Thymus (tissue), 14 donors: ENCODE data around the gene GPRIN1. TPM values are rescaled to one million over a fixed set of nuclear protein-coding genes. Genes with fewer than 3 reads are reported as not detected.

Experiments used
- DNase-seq, 9 donors: peaks; one replicate each; pipeline ENCODE4 v3.0.0-alpha.2; 2013; ENCODE audit warnings: low spot score in 9 of 9, low read depth in 6 of 9, missing footprints in 1 of 9
- H3K27ac ChIP-seq, 2 donors: one replicate each; pipeline ENCODE4 v1.5.1; 2013; ENCODE audit warnings: control low read depth in 1 of 2, low read depth in 1 of 2, low read length in 1 of 2, mild to moderate bottlenecking in 1 of 2, moderate library complexity in 1 of 2
- H3K27me3 ChIP-seq, 2 donors: one replicate each; pipeline ENCODE4 v1.5.1; 2013; ENCODE audit warnings: low read length in 1 of 2; ENCODE audit not compliant: control insufficient read depth in 2 of 2, insufficient read depth in 1 of 2
- H3K36me3 ChIP-seq, 2 donors: one replicate each; pipeline ENCODE4 v1.5.1; 2013; ENCODE audit warnings: low read length in 1 of 2, mild to moderate bottlenecking in 1 of 2, moderate library complexity in 1 of 2; ENCODE audit not compliant: control insufficient read depth in 2 of 2, insufficient read depth in 2 of 2
- H3K4me1 ChIP-seq, 2 donors: one replicate each; pipeline ENCODE4 v1.5.1; 2013; ENCODE audit warnings: low read length in 2 of 2; ENCODE audit not compliant: control insufficient read depth in 2 of 2, insufficient read depth in 2 of 2
- H3K4me3 ChIP-seq, 2 donors: one replicate each; pipeline ENCODE4 v1.5.1; 2013; ENCODE audit warnings: low read length in 2 of 2, control low read depth in 1 of 2, mild to moderate bottlenecking in 1 of 2
- H3K9me3 ChIP-seq, 2 donors: one replicate each; pipeline ENCODE4 v1.5.1; 2013; ENCODE audit warnings: low read length in 1 of 2, mild to moderate bottlenecking in 1 of 2; ENCODE audit not compliant: control insufficient read depth in 2 of 2, insufficient read depth in 1 of 2
- WGBS: extraction: QIAGEN DNeasy Blood & Tissue Kit; methylation state at CpG from one replicate; pipeline ENCODE4 v1.1.7; 2013; 5-methylcytosine and 5-hydroxymethylcytosine counted together
- long read RNA-seq, 10 donors: transcript quantifications; one replicate each; lab custom pipeline, GENCODE V29; 2026
- polyA plus RNA-seq: library from polyadenylated mRNA; stranded (reverse); fragments of 200-250 nt; gene quantifications from one replicate; pipeline ENCODE4 v1.2.3, GENCODE V29; 2013
- total RNA-seq: library from RNA; stranded (reverse); fragments of 120-200 nt; gene quantifications from one replicate; pipeline ENCODE4 v1.2.4, GENCODE V29; 2013
- donor health status: healthy.

Gene GPRIN1
- total RNA-seq (2.7 TPM), polyA plus RNA-seq (0.82 TPM)
- long read RNA-seq, donor 1: 0 reads
- long read RNA-seq, donor 2: 0 reads
- long read RNA-seq, donor 3, full-length matches to known transcripts: 1 of 1 reads
- long read RNA-seq, donor 3, partial matches to known transcripts: 0 of 1 reads
- long read RNA-seq, donor 3, other reads (novel, unspliced or antisense): 0 of 1 reads
- long read RNA-seq, donor 4, full-length matches to known transcripts: 2 of 2 reads
- long read RNA-seq, donor 4, partial matches to known transcripts: 0 of 2 reads
- long read RNA-seq, donor 4, other reads (novel, unspliced or antisense): 0 of 2 reads
- long read RNA-seq, donor 5, full-length matches to known transcripts: 2 of 2 reads
- long read RNA-seq, donor 5, partial matches to known transcripts: 0 of 2 reads
- long read RNA-seq, donor 5, other reads (novel, unspliced or antisense): 0 of 2 reads
- long read RNA-seq, donor 6, full-length matches to known transcripts: 1 of 1 reads
- long read RNA-seq, donor 6, partial matches to known transcripts: 0 of 1 reads
- long read RNA-seq, donor 6, other reads (novel, unspliced or antisense): 0 of 1 reads
- long read RNA-seq, donor 7: 0 reads
- long read RNA-seq, donor 8: 0 reads
- long read RNA-seq, donor 9: 0 reads
- long read RNA-seq, donor 10, full-length matches to known transcripts: 1 of 1 reads
- long read RNA-seq, donor 10, partial matches to known transcripts: 0 of 1 reads
- long read RNA-seq, donor 10, other reads (novel, unspliced or antisense): 0 of 1 reads

DNA sequence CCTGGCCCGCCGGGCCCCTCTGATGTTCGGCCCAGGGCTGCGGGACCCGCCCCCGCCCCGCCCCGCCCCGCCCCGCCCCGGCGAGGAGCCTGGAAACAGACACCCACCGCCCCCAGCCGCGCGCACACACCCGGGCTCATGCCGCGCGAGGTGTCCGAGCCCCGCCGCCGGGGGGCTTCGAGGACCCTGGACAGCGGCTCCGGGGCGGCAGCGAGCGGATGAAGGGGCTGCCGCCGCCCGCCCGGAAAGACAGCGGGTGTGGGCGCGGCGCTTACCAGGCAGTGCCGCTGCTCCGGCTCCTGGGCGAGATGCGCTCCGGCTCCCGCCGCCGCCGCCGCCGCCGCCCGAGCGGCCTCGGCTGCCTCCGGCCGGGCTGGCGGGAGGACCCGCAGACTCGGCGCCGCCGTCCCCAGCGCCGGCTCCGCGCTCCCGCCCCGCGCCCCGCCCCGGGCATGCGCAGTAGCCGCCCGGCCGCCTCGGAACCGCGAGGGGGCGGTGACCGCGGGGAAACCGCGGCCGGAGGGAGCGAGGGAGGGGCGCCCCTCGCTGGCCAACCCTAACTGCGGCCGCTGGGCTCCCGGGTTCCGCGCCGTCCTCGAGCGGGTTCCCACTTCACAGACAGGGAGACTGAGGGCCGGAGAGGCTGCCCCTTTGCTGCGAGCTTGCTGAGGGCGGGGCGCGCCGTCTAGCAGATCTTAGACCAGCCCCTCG, at the start of gene GPRIN1:
Gene GPRIN1 (minus strand): TSS at position 433 of the 711 bp plus-strand sequence. CDS start 10,322 bp downstream, outside the sequence.
- WGBS: under 1% methylated on average over 101 of the region's 101 CpGs
- peaks cover 31 to 76% of the 10 kb centered on the region in 2 donors for H3K27me3 ChIP-seq
- no peak within 1 kb of the TSS for H3K27ac ChIP-seq
- peaks cover 0 to 2% of the 10 kb centered on the region in 2 donors for H3K9me3 ChIP-seq
- H3K4me3 ChIP-seq: peak within 1 kb of the TSS; percentile 37 to 55
- H3K4me1 ChIP-seq: peaks cover 3 to 13% of the 10 kb centered on the region in 2 donors
- peak in 3 of 9 donors; percentile 33 to 52 (median 43) for DNase-seq
- no peaks in the 10 kb centered on the region for H3K36me3 ChIP-seq

DNA sequence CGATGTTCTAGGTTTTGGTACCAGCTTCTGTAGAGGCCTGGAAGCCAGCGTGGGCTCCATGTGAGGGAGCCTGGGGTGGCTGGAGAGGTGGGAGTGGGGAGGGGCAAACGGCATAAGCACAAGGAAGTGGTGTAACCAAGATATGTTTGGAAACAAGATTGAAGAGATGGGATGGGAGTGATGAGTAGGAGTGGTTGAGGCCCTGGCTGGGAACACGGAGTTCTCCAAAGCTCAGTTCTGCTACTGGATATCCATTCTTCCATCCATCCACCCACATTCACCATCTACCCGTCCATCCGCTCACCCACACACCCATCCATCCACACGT, 49.5 kb upstream of the GPRIN1 start:
- H3K4me3 ChIP-seq: no peak overlapping the region
- WGBS: 88% methylated on average over 7 of the region's 7 CpGs
- peaks cover 0 to 4% of the 10 kb centered on the region in 2 donors for H3K9me3 ChIP-seq
- peaks cover 2 to 18% of the 10 kb centered on the region in 2 donors for H3K27me3 ChIP-seq
- peaks cover 0 to 4% of the 10 kb centered on the region in 2 donors for H3K36me3 ChIP-seq
- DNase-seq: no peak
- H3K4me1 ChIP-seq: peaks cover 9 to 20% of the 10 kb centered on the region in 2 donors
- no peak overlapping the region for H3K27ac ChIP-seq

DNA sequence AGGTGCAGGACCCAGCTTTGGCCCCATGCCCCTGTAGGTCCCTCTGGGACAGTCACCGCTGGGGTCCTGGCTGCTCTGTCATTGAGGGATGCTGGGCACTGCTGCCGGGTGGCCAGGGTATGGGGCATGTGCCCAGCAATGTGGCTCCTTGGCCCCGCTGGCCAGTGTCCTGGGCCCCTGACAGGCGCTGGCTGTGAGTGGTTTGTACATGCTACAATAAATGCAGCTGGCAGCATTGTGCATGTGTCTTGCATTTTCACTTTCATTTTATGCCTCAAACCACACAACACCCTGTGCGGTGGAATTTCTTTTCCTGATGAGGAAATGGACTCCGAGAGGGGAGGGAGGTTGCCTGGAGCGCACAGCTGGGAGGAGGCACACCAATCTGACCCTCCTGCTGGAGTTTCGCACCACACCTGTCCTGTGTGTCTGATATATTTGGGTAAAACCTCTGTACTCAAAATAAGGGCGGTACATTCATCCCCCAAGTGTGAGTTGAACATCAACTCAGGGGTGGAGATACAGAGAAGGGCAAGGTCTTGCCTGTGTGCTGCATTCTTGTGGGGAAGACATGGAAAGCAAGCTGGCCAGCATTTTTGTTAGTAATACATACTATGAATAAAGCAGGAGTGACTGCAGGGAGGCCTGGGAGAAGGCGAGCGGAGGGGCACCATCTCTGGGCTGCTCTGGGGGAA, 49.0 kb upstream of the GPRIN1 start:
- WGBS: 23% methylated on average over 11 of the region's 11 CpGs
- H3K27ac ChIP-seq: peak overlapping the region; percentile 37 to 57
- peak overlapping the region in 1 of 2 donors; percentile 2 for H3K4me3 ChIP-seq
- H3K36me3 ChIP-seq: peaks cover 0 to 6% of the 10 kb centered on the region in 2 donors
- H3K9me3 ChIP-seq: peaks cover 0 to 4% of the 10 kb centered on the region in 2 donors
- H3K4me1 ChIP-seq: peaks cover 9 to 25% of the 10 kb centered on the region in 2 donors
- peaks cover 2 to 13% of the 10 kb centered on the region in 2 donors for H3K27me3 ChIP-seq
- DNase-seq: peak in 3 of 9 donors; percentile 22 to 66 (median 37)

DNA sequence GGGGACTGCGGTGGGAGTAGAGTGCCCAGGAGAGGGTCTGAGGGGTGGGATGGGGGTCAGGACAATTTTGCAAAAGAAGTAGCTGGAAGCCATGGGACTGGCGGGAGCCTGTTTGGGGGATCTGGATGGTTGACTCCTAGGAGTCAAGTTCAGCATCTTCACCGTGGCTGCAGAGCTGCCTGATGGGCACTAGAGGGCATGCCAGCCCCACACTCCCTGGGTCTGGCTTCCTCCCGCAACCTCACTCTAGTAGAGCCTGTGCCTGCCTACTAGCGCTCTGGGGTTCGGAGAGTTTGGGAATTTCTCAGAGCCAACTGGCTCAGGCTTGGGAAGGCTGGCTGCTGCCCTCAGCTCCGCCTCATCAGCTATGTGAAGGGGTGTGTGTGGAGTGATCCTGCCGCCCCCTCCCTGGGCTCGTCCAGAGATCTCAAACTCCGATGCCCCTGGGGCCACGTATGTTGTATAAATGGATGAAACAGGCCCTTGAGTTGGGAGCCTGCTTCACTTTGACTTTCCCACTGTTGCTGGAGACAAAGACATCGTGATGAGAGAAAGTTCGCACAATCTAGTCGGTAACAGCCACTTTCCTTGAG, 48.1 kb upstream of the GPRIN1 start:
- H3K27ac ChIP-seq: no peak overlapping the region
- no peak overlapping the region for H3K4me3 ChIP-seq
- H3K36me3 ChIP-seq: peaks cover 0 to 8% of the 10 kb centered on the region in 2 donors
- peaks cover 0 to 9% of the 10 kb centered on the region in 2 donors for H3K27me3 ChIP-seq
- H3K4me1 ChIP-seq: peaks cover 9 to 33% of the 10 kb centered on the region in 2 donors
- WGBS: 57% methylated on average over 14 of the region's 14 CpGs
- H3K9me3 ChIP-seq: peaks cover 0 to 4% of the 10 kb centered on the region in 2 donors
- DNase-seq: peak in 7 of 9 donors; percentile 32 to 75 (median 59)

DNA sequence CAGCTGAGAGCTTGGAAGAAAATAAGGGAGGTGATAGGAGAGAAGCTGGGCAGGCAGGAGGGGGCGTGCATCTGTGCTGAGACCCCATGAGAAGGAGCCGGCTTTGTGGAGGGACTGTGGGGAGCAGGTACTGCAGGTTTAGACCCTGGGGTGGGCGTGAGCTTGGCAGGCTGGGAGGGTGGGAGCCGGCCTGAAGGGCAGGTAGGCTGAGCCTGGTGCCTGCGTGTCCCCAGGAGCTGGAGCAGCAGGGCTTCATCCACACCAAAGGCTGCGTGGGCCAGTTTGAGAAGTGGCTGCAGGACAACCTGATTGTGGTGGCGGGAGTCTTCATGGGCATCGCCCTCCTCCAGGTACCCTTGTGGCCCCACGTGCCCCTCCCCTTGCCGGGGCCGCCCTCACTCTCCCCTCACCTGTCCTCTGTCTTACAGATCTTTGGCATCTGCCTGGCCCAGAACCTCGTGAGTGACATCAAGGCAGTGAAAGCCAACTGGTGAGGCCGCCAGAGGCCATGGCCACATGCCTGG, 46.6 kb upstream of the GPRIN1 start:
- Histone ChIP-seq H3K9me3 (peaks cover 0 to 4% of the 10 kb centered on the region in 2 donors), H3K27me3 (no peaks in the 10 kb centered on the region), H3K36me3 (peaks cover 0 to 8% of the 10 kb centered on the region in 2 donors), H3K27ac (no peak overlapping the region), H3K4me3 (no peak overlapping the region), H3K4me1 (peaks cover 9 to 40% of the 10 kb centered on the region in 2 donors)
- no peak for DNase-seq
- WGBS: 97% methylated on average over 13 of the region's 13 CpGs

DNA sequence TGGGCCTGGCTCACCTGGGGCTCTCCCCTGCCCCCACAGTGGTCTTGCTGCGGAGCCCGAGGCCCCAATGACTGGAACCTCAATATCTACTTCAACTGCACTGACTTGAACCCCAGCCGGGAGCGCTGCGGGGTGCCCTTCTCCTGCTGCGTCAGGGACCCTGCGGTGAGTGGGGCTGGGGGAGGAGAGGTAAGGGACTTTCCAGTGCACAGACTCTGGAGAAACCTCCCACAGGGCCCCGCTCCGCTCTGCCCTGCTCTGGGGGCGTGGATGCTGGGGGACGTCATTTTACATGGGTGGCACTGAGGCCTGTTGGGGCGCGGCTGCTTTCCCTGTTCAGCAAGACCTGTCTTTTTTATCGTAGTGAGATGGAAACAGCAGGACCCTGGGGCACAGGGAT, 44.9 kb upstream of the GPRIN1 start:
- WGBS: 97% methylated on average over 14 of the region's 14 CpGs
- Histone ChIP-seq H3K4me1 (peaks cover 9 to 36% of the 10 kb centered on the region in 2 donors), H3K27me3 (no peaks in the 10 kb centered on the region), H3K36me3 (peaks cover 0 to 8% of the 10 kb centered on the region in 2 donors), H3K27ac (no peak overlapping the region), H3K4me3 (no peak overlapping the region), H3K9me3 (peaks cover 0 to 4% of the 10 kb centered on the region in 2 donors)
- DNase-seq: no peak

DNA sequence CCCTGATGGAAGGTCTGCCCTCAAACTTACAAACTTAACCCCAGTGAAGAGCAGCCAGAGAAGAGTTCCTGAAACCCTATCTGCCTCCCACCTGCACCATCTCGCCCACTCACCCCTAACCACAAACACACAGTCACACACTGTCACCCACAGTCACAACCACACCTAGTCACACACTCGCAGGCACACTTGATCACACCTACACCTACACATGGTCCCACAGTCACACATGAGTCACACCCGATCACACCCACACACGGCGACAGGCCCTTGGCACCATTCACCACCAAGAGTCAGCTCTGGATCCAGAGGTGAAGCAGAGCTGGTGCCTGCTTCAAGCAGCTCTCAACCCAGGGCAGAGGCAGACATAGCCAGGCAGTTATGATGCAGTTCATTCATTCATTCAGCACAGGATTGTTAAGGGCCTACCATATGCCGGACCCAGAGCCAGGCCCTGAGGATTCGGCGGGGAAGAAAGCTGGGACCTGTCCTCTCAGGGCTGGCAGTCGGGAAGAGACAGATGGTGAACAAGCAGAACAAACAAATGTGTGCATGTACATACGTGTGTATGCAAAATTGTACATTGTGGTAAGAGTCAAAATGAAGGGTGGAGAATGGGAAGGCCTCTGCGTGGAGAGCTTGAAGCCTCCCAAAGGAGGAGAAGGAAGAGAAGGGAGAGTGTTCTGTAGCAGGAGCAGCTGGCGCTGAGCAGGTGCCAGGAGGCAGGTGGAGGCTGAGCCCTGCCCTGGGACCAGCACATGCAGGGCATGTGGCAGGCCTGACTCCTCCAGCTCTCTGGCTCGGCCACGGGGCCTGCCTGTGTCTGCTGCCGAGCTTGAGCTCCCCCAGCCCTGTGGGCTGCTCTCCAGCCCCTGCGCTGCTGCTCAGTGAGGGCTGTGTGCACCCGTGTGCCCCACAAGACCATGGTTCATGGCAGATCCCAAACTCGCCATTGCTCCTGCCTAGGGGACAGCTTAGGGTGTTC, 43.7 kb upstream of the GPRIN1 start:
- H3K27me3 ChIP-seq: no peaks in the 10 kb centered on the region
- 89% methylated on average over 18 of the region's 18 CpGs for WGBS
- peaks cover 0 to 8% of the 10 kb centered on the region in 2 donors for H3K36me3 ChIP-seq
- DNase-seq: peak in 1 of 9 donors; percentile 16
- H3K27ac ChIP-seq: no peak overlapping the region
- no peak overlapping the region for H3K4me3 ChIP-seq
- peaks cover 0 to 4% of the 10 kb centered on the region in 2 donors for H3K9me3 ChIP-seq
- peaks cover 6 to 32% of the 10 kb centered on the region in 2 donors for H3K4me1 ChIP-seq
